Astrocyte of the spinal cord (primary cell): ENCODE results near the gene DRAP1.

Experiments used
- DNase-seq: peaks from one replicate; pipeline ENCODE4 v3.0.0; 2011; ENCODE audit warnings: low read depth, low spot score
- H3K4me3 ChIP-seq: 2 replicates; pipeline ENCODE4 v1.5.1; 2011; ENCODE audit warnings: low read depth, mild to moderate bottlenecking, low read length, moderate library complexity
- CTCF ChIP-seq: IDR thresholded peaks from 2 replicates; pipeline ENCODE4 v1.5.1; 2012; ENCODE audit warnings: low read depth, mild to moderate bottlenecking, low read length, inconsistent platforms
- in situ Hi-C: cut with HindIII; loops from 2 replicates; pipeline ENCODE4 v1.10.0; 2017; ENCODE audit warnings: low sequenced_read_pairs

The DRAP1 gene

DNA sequence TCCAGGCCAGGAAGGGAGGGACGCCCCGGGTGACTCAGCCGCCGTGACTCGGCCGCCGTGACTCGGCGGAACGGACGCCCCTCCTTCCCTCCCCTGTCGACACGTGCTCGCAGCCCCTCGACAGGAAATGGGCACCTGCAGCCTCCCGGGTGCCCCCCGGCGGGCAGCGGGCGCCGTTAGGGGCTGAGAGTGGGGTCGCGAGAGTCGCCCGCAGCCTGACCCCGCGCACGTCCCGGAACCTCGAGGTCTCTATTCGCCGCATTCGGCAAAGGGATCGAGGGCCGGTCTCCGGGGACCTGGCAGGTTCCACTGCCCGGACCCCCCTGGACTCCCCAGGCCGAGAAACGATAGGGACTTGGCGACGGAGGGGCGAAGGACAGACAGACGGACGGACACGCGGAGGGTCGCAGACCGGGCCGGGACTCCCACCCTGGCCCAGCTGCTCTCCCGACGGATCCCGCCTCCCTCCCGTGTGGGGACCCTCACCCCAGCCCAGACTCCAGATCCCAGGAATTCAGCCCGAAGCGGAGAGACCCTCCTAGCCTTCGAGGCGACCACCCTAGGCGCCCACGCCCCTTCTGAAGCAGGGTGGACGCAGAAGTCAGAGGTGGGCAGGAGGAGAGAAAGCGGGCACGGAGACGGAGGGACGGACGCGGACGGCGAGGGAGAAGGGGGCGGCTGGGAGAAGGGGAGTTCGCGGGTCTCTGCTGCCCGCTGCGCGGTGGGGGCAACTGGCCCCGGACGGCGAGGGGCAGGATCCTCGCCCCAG, 19.7 kb upstream of the DRAP1 start:
- peak; percentile 79 for DNase-seq
- peak overlapping the region; percentile 96 for H3K4me3 ChIP-seq
- TF ChIP-seq CTCF: no peak
- in situ Hi-C loops: no loop called here

DNA sequence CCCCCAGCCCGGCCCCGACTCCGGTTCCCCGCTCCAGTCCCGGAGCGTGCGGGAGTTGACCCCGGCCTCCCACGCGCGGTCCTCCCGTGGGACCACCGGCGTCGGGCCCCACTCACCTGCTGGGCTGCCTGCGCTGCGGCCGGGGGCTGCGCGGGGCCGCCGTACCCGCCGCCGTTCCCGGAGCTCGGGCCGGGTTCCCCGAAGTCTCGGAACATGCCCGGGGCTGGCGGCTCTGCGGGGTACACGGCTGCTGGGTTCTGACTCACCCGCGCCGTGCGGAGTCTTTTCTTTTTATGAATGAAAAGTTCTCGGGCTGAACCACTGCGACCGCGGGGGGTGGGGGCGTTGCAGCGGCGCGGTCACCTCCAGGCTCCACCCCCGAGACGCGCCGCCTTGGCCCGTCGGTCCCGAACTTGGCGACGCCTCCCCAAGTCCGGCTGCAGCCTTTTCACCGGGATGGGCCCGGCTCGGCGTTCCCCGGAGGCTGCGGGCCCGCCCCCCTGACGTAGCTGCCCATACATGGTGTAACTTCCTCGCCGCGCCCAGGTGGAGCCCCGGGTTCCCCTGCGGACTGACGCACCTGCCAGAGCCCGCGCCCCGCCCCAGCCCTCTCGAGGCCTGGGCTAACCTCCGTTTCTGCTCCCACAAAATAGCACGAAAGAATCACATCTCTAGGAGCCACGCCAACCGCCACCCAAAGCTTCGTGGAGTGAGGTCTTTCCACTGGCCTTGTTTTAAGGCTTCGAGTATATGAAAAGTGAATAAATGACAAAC, 18.9 kb upstream of the DRAP1 start, which contains the start of gene FOSL1:
Gene FOSL1, minus strand, starts transcription at position 264 of the 774 bp plus-strand sequence. Its CDS starts 49 bp downstream, at position 215.
- in situ Hi-C loops: no loop called here

GRCh38 chr11:65900899-65901180, 18.4 kb upstream of the DRAP1 start:
- in situ Hi-C loops: no loop called here
- H3K4me3 ChIP-seq: no peak overlapping the region
- TF ChIP-seq CTCF: no peak
- DNase-seq: no peak

More for the DNA sequence above, 18.9 kb upstream of the DRAP1 start, which contains the start of gene FOSL1:
- no peak for TF ChIP-seq CTCF
- peak within 1 kb of the TSS; percentile 96 for H3K4me3 ChIP-seq
- peak; percentile 98 for DNase-seq

DNA sequence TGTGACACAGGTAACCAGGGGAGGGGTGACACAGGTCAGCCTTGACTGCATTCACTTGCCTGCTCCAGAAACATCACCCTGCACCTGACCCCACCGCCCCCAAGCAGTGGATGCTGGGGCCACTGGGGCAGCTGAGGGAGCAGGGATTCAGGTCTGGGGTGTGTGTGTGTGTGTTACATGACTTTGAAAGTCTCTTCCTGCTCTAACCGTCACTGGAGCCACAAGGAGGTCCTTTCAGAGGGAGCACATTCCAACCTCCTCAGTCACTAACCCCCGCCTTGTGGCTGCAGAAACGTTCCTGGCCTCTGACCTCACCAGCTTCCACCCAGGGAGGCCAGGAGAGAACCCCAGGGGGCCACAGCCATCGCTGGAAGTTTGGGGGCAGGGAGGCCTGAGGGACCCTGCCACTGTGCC, 16.2 kb upstream of the DRAP1 start:
- TF ChIP-seq CTCF: no peak
- DNase-seq: peak; percentile 82
- H3K4me3 ChIP-seq: no peak overlapping the region
- in situ Hi-C loops: no loop called here

- in situ Hi-C loops: no loop called here
- no peak overlapping the region for H3K4me3 ChIP-seq
- no peak for DNase-seq
- TF ChIP-seq CTCF: no peak
Measured at GRCh38 chr11:65903715-65904114, 15.5 kb upstream of the DRAP1 start.

DNA sequence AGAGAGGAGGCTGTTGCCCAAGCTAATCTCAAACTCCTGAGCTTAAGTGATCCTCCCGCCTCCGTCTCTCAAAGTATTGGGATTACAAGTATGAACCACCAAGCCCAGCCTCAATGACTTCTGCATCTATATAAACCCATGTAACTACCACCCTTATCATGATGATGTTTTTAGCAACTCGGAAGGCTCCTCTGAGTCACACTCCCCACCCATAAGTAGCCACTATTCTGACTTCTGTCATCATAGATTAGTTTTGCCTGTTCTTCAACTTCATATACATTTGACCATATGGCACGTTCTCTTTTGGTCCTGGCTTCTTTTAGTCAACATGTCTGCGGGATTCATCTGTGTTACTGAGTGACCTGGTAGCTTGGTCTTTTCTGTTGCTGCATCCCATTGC, 12.6 kb upstream of the DRAP1 start:
- in situ Hi-C loops: no loop called here
- TF ChIP-seq CTCF: no peak
- H3K4me3 ChIP-seq: no peak overlapping the region
- no peak for DNase-seq
